ENCODE results near the gene ZNF536. TPM values are rescaled to one million over a fixed set of nuclear protein-coding genes. Genes with fewer than 3 reads are reported as not detected.

The ZNF536 gene
- polyA plus RNA-seq, 4 donors: 2.8 to 3.8 (median 3.1) TPM

DNA sequence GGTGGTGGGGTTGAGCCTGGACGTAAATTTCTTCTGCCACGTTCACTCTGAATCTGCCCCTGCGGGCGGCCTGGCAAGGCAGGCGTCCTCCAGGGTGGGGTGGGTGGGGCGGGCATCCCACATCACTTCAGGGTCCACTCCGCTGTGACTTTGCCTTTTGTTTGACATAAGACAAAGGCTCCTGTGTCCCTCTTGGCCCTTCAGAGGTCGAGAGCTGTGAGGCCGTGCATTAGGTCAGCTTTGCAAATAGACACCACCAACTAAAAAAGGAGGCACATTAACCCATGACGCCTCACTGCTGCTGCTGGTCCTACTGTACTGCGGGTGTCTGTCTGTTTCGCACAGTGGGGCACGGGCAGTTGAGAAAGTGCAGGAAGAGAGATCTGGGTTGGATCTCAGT lies 10.5 kb upstream of the ZNF536 start:
- DNase-seq (ENCODE audit: low read depth in 4 of 4, low spot score in 2 of 4): no peak

DNA sequence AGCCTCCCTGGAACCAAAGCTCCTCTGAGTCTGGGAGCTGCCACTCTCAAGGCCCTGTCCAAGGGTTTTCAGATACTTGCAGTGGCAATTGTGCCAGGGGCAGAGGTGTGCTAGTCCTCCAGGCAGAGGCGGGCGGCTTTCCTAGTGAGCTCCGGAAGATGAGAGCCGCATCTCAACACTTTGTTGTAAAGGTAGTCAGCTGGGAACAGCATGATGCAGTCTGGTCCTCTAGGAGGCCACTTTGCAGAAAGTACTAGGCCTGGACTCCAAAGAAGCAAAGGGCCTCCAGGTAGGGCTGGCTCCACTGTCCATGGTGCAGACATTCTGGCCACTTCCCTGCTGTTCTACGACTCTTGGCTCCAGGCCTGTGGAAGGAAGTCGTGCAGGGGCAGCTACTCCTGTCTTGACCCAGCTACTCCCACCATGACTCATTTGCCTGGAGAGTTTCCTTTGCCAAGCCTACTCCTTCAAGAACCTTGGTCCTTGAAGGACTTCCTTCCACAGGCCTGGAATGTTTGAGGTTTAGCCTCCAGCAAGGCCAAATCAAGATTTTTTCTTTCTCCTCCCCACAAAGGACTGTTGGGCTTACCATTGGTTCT lies 9.9 kb upstream of the ZNF536 start:
- DNase-seq (ENCODE audit: low read depth in 4 of 4, low spot score in 2 of 4): no peak

DNA sequence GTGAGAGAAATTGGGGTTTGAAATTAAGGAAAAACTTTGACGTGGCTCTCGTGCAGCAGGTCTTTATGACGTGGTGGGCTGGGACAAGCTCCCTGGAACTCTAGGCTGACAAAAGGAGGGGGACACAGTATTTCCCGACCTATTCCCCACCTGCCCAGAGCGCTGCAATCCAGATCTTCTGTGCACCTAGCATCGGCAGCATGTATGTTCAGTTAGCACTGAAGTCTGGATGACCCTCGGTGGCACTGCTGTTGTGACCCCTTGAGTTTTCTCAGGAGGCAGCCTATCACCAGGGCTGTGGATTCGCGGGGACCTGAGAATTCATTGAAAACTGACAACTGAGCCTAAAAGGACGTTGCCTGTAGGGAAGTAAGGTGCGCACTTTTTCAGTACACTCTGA lies 9.1 kb upstream of the ZNF536 start:
- no peak for DNase-seq (ENCODE audit: low read depth in 4 of 4, low spot score in 2 of 4)

DNA sequence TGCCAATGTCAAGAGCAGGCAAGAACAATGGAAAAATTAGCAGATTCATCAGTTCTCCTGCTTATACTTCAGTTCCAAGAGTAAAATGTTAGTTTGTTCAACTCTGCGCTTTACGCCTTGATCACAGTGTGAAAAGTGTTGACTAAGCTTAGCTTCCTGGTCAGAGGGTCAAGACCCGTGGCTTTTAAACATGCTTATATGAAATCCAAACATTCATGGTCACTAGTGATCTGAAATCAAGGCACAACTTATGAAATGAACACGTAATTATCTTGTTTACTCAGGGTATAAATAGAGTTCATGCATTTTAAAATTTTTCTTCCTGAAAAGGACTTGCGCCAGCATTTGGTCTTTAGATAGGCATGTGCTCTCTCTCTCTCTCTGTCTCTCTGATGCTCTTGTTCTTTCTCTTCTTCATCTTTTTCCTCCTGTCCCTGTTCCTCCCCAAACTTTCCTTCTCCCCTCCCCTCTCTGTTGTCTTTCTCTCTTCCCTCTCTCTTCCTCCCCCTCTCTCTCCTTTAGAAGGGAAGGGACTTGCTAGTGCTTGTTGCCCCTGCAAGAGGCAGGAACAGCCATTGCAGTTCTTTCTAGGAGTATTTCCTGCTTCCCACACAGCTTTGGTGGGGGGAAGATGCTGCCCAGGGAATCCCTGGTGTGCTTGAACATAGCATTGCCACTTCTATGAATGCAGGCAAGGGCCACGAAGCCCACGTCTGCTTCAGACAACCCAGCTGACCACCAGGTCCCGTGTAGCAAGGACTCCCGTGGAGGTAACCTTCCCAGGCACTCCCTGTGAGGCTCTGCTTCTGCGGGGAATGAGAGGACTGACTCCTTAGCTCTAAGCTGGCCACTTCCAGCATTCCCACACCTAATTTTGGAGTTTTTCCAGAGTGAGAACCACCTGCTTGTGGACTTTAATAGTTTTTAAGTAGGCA lies 7.1 kb upstream of the ZNF536 start:
- no peak for DNase-seq (ENCODE audit: low read depth in 4 of 4, low spot score in 2 of 4)

DNA sequence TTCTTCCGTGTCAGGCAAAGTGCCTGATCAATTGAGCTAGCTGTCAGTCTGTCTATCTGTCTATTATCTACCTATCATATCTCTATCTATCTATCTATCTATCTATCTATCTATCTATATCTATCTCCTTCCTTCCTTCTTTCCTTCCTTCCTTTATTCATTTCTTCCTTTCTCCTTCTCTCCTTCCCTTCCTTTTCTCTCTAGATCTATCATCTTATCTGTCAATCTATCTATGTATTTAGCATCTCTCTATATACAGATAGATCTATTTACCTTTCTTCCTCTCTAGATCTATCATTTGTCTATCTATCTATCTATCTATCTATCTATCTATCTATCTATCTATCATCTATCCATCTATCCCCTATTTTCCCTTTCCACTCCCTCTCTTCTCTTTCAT lies 5.9 kb upstream of the ZNF536 start:
- DNase-seq (ENCODE audit: low read depth in 4 of 4, low spot score in 2 of 4): no peak

DNA sequence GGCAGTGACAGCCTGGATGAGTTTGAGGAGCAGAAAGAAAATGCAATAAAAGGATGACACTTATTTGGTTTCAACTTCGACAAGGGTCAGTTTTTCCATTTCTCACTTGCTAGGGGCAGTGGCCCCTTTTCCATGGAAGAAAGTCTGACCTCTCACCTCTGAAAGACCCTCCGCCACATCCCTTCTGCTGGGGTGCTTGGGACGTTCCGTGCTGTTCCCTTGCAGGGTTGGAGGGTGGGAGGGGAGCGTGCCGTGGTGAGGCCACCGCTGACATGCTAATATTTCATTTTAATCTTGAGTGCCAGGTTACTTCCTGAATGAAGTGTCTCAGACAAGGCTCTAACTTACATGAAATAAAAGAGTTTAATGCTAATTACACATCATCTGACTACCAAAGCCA lies 5.2 kb upstream of the ZNF536 start:
- no peak for DNase-seq (ENCODE audit: low read depth in 4 of 4, low spot score in 2 of 4)

DNA sequence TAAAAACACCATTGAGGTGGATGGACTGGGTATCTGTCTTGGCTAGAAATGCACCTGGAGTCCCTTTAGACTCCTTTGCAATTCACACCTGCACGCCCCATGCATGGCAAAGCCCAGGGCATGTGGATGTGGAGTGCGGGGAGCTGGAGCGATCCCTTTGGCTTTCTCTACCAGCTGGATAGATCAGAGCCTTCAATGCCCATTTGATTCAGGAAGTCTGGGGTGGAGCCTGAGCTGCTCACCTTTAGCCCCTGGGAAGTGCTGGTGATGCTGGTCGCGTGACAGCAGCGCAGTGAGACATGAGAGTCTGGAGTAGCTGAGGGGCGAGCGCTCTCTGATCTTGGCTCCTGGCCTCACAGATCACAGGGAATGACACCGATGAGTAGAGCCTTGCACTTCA lies 4.8 kb upstream of the ZNF536 start:
- no peak for DNase-seq (ENCODE audit: low read depth in 4 of 4, low spot score in 2 of 4)

DNA sequence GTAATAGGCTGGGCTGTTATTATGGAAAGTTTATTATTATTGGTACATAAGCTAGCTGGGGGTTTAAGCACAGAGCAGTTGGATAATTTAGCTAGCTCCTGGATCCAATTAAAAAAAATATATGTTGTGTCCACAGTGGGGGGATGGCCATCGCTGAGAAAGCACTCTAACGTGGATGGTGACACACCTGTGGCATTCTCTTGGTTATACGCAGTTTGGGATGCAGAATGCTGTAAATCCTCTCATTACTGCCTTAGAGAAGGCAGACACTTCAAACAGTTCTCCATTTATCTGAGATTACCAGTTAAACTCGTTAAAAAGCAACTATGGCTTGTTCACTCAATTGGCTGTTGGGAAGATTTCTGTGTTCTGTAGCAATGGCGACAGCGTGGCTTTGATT lies 2.4 kb upstream of the ZNF536 start:
- DNase-seq (ENCODE audit: low read depth in 4 of 4, low spot score in 2 of 4): no peak

DNA sequence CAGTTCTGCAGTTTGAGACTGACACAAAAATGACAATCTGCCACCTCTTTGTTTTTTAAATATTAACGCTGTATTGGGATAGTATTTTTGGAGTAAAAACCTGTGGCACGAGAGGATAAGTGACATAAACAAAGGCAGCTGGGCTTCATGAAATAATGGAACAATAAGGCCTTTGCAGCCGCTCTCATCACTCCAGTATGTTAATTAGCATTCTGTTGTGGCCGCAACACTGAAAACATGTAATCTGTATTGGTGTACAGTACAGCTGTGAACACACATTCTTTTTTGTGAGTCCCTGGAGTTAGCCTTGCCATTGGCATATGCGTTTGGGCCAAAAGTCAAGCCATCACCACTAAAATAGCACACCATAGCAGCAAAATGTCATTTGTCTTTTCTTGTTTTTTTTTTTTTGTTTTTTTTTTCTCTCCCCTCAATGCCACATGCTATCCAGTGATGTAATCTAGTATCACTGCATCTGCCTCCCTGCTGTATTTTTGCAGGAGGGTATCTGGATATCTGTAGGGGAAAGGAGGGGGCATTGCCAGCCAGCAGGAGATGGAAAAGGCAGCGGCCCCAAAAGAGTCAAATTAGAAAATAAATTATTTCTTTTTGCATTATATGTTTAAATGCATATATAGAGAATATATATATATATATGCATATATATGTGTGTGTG lies 885 bp upstream of the ZNF536 start:
- no peak for DNase-seq (ENCODE audit: low read depth in 4 of 4, low spot score in 2 of 4)

DNA sequence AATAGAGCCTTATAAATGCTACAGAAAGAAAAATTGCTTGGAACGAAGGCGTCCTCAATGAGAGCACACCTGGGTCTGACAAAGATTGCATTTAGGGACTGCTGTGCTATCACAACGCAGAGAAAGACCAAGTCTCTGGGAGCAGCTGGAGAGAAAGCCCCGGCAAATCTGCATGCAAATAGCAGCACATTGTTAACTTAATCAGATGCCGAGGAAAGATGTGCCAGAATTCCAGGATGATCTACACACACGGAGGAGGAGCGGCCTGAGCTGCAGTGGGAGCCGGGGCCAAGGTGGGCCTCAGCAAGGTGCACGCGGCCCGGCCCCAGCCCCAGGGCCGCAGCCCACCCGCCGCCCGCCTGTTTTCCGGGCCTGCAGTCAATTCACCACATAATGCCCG lies 1.4 kb downstream of the ZNF536 start:
- DNase-seq (ENCODE audit: low read depth in 4 of 4, low spot score in 2 of 4): no peak

DNA sequence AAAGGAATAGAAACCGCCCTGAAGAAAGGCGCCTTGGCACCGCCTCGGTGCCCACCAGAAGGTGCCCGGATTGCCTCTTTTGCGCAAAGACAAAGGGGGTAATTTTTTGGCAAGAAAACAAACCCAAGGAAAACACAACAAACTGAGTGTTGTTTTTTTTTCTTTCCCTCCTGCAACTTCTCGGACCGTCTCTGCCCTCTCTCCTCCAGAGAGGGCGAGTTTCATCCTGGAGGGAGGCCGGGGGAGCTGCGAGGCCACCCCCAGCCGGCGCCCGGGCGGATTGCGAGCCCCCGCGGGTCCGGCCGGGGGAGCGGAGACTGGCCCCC lies 2.3 kb downstream of the ZNF536 start:
- DNase-seq (ENCODE audit: low read depth in 4 of 4, low spot score in 2 of 4): no peak

DNA sequence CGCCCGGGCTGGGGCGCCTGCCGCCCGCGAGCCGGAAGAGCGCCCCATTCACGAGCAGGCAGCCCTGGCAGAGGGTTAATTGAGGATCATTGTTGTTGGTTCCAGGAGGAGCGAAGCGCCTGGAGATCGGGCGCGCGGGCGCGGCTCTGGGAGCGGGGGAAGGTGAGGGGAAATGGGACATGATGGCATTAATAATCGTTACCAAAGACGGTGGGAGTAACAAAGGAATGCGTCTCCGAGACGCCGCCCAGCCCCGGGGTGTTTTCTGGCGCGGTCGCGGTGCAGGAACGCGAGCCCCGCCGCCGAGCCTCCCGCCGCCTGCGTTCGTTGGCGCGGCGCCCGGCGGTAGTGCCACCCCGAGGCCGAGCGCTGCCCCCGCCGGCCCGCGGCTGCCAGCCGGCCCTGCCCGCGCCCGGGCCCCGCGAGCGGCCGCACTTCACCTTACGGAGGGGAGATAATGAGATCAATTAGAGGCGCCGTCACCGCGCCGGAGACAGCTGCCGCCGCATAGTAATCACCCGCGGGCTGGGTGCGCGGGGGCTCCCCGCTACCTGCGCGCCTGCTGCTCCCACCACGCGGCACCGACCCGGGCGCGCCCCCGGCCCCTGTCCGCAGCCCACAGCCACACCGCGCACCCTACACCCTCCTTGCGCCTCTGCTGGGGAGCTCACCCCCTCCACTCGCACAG lies 2.8 kb downstream of the ZNF536 start:
- no peak for DNase-seq (ENCODE audit: low read depth in 4 of 4, low spot score in 2 of 4)

DNA sequence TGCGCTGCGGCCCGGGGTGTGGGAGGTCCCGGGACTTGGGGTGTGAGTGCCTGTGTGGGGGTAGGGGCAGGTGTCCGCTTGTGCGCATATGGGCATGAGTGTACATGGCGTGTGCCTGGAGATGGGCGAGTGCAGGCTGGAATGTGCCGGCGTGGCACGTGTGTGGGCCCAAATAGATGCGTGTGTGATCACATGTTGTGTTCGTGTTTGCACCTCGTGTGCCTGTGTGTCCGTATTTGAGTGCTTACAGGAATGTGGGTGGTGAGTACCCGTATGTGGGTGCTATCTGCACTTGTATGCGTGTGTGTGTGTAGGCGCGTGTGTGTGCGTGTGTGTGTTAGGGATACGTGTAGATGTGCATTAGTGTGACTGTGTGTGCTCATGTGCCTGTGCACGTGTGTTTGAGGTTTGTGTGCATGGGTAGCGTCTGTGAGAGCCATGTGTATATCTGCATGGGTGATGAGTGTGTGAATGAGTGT lies 3.4 kb downstream of the ZNF536 start:
- no peak for DNase-seq (ENCODE audit: low read depth in 4 of 4, low spot score in 2 of 4)

DNA sequence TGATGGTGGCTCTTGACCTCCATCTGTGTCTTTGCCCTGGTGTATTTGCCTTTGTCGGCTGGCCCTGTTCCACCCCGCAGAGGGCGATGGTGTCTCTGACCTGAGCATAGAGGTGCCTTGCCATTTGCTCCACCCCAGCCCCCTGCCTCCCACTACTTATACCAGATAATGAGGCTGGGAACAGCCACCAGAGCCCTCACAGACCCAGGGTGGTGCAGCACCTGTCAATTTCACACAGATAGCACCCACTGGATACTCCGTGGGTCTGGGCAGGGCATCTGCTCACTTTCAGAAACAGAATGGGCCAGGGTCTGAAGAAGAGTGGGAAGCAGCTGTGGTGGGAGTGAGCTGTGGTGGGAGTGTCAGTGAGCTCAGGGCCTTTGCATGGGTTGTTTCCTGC lies 4.1 kb downstream of the ZNF536 start:
- DNase-seq (ENCODE audit: low read depth in 4 of 4, low spot score in 2 of 4): no peak

DNA sequence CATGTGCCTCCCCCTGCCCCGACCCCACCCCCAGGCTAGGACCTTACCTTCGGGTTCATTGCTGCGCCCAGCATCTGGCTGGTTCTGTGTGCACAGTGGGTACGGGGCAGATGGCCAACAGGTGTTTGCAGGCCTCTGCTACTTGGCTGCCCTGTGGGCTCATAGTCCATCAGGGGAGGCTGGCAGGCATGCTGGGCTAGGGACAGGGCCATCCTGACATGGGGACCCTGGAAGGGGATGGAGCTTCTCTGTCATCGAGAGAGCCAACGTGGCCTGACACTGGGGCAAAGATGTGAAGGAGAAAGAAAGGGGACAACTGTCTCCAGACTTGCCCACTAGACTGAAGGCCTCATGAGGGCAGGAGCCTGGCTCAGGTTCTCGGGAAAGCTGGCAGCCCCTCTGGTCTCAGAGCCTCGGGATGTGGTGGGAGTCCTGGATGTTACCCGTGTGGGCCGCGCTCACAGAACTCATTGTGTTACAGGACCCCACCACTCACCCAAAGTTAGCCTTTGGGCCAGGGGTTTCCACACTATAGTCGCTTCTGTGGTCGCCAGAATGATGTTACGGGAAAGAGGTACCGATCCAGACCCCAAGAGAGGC lies 4.7 kb downstream of the ZNF536 start:
- DNase-seq (ENCODE audit: low read depth in 4 of 4, low spot score in 2 of 4): no peak

DNA sequence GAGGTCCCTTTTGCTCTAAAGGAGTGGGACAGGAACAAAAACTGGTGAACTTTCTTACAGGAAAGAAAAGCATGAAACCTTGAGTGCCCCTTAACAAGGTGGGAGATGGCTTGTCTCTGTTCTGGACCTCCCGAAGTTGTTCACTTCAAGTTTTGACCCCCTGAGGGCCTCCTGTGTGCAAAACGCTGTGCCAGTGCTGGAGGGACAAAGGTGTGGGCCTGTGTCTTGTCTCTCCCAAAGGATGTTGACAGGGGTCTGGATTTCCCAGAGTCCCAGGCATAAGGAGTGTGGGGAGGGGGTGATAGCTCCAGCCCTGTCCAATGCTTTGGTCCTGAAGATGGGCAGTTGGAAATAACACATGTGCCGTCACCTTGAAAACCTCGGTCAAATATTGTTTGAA lies 6.5 kb downstream of the ZNF536 start:
- DNase-seq (ENCODE audit: low read depth in 4 of 4, low spot score in 2 of 4): no peak

DNA sequence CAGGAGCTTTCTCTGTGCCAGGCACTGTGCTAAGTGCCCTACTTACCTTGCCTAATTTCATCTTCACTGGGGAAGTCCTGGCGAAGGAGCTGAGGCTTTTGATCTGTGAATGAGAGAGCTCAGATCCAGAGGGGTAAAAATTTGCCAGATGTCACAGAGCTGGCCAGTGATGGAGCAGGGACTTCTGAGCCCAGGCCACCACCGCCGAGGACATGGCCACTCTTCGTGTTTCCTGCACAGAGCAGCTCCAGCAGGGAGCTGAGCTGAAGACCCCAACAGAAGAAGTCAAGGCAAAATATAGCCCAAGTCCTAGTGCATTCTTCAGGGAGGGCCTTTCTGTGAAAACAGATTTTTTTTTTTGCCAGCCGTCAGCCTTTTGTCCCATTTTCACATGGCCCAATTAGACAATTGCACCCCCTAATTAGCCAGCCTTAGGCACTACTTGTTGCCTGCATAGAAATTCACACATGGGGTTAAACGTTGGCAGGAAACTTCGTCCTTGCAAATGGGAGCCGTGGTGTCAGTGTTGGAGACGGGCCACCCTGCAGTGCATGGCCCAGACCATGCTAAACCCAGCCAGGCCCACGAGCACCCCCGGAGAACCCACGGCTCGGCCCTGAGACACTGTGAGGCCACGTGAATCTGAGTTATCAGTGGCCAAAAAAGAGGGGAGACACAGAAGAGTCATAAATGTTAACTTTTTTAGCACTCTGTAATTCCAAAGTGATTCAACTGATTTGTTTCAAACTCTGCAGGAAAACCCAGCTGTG lies 7.8 kb downstream of the ZNF536 start:
- no peak for DNase-seq (ENCODE audit: low read depth in 4 of 4, low spot score in 2 of 4)

DNA sequence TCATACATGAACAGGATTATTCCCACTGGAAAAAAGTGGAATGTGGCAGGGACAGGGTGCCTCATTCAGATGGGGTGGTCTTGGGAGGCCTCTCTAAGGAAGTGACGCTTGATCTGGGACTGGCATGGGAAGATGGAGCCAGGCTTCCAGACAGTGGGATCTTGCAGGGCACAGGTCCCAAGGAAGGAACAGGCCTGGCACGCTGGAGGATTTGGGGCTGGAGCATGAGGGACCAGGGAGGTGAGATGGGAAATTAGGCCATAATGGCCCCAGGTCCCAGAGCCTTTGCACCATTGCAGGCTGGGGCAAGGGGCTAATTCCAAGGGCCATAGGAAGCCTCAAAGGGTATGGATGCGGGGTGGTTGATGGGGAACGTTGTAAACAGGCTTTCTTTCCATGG lies 9.2 kb downstream of the ZNF536 start:
- DNase-seq (ENCODE audit: low read depth in 4 of 4, low spot score in 2 of 4): no peak

DNA sequence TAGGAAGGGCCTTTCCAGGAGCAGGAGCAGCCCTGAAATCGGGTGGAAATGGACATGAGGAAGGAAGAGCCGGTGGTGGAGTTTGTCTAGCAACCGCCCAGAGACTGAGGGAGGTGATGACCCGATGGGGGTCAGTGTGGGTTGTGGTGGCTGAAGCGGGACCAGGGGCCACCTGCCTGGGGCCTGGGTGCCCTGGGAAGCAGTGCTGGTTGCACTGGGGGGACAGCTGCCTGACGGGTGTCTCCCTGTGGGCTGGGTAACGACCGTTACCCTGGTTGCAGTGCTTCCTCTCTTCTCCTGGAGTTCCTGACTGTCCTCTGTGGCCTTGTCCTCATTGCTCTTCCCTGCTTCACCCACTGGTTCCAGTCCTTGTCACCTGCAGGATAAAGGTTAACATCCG lies 13.0 kb downstream of the ZNF536 start:
- no peak for DNase-seq (ENCODE audit: low read depth in 4 of 4, low spot score in 2 of 4)

DNA sequence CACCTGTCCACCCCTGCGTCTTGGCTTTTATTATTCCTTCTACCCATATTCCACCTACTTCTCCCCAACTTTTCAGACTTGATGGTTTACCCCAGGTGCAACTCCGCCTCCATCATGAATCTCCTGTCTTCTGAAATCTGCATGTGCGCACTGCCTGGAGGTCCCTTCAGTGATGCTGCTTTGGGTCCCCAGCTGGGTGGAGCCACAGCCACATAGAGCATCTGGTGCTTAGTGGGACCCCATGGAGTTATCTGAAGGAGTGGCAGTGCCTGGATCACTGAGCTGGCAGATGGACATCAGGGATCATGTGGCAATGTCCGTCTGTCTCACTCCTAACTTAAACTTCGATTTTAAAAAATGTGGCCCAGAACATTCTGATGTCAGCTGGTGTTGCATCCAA lies 13.5 kb downstream of the ZNF536 start:
- DNase-seq (ENCODE audit: low read depth in 4 of 4, low spot score in 2 of 4): no peak

Data from left renal cortex interstitium (tissue), 4 donors.